Measurements from ENCODE around the gene TOX4.
A peak's percentile ranks its signal among the peaks of the same experiment; 100 is the strongest.

Gene TOX4

GRCh38 chr14:21449899-21450216 lies 27.1 kb upstream of the TOX4 start:
- Histone ChIP-seq H3K4me2 (ENCODE audit: low read depth, low read length, poor library complexity, severe bottlenecking) (peak overlapping the region; percentile 35), H3K27me3 (ENCODE audit: low read length) (no peaks in the 10 kb centered on the region), H3K9me2 (replicated peaks; ENCODE audit: insufficient read depth, low read length) (no peaks in the 10 kb centered on the region), H3F3A (ENCODE audit: insufficient read depth) (no peaks in the 10 kb centered on the region), H3K27ac (ENCODE audit: low read depth, low read length) (no peak overlapping the region), H3K4me3 (ENCODE audit: insufficient read depth, low read length, poor library complexity, severe bottlenecking) (no peak overlapping the region), H3K79me2 (ENCODE audit: insufficient read depth, low read length) (peaks cover 96% of the 10 kb centered on the region), H4K20me1 (ENCODE audit: low read depth, low read length) (peaks cover 23% of the 10 kb centered on the region; the same call in 1 of the 2 replicates), H3K9ac (ENCODE audit: low read length) (no peak overlapping the region), H3K36me3 (ENCODE audit: low read length) (0 out of 2 replicates have a peak, but pooled peaks cover 13% of the 10 kb centered on the region), H3K9me3 (ENCODE audit: insufficient read depth, low read length) (no peaks in the 10 kb centered on the region), H2AFZ (ENCODE audit: low read depth, low read length, severe bottlenecking) (no peak overlapping the region)
- TF ChIP-seq EZH2phosphoT487 (conservative IDR thresholded peaks at IDR 0.05; ENCODE audit: low read length) (no peak), CTCF (IDR thresholded peaks at IDR 0.05; ENCODE audit: insufficient read depth, low read length, poor library complexity, severe bottlenecking) (no peak)

GRCh38 chr14:21454843-21455544 lies 22.0 kb upstream of the TOX4 start:
- Histone ChIP-seq H3K36me3 (ENCODE audit: low read length) (0 out of 2 replicates have a peak, but pooled peaks cover 13% of the 10 kb centered on the region), H3K9me3 (ENCODE audit: insufficient read depth, low read length) (no peaks in the 10 kb centered on the region), H3K79me2 (ENCODE audit: insufficient read depth, low read length) (peaks cover 58% of the 10 kb centered on the region), H3K4me2 (ENCODE audit: low read depth, low read length, poor library complexity, severe bottlenecking) (peak overlapping the region; percentile 71), H3K9ac (ENCODE audit: low read length) (peak overlapping the region; percentile 96), H4K20me1 (ENCODE audit: low read depth, low read length) (peaks cover 7% of the 10 kb centered on the region; the same call in 1 of the 2 replicates), H3K27ac (ENCODE audit: low read depth, low read length) (peak overlapping the region; percentile 78), H3F3A (ENCODE audit: insufficient read depth) (no peaks in the 10 kb centered on the region), H3K4me3 (ENCODE audit: insufficient read depth, low read length, poor library complexity, severe bottlenecking) (peak overlapping the region; percentile 99), H3K27me3 (ENCODE audit: low read length) (no peaks in the 10 kb centered on the region), H2AFZ (ENCODE audit: low read depth, low read length, severe bottlenecking) (no peak overlapping the region), H3K9me2 (replicated peaks; ENCODE audit: insufficient read depth, low read length) (no peaks in the 10 kb centered on the region)
- no peak for TF ChIP-seq EZH2phosphoT487 (conservative IDR thresholded peaks at IDR 0.05; ENCODE audit: low read length)
- no peak for TF ChIP-seq CTCF (IDR thresholded peaks at IDR 0.05; ENCODE audit: insufficient read depth, low read length, poor library complexity, severe bottlenecking)

GRCh38 chr14:21455592-21455911 lies 21.4 kb upstream of the TOX4 start:
- Histone ChIP-seq H3F3A (ENCODE audit: insufficient read depth) (no peaks in the 10 kb centered on the region), H3K4me3 (ENCODE audit: insufficient read depth, low read length, poor library complexity, severe bottlenecking) (peak overlapping the region; percentile 99), H2AFZ (ENCODE audit: low read depth, low read length, severe bottlenecking) (peak overlapping the region; percentile 63), H3K36me3 (ENCODE audit: low read length) (0 out of 2 replicates have a peak, but pooled peaks cover 10% of the 10 kb centered on the region), H3K4me2 (ENCODE audit: low read depth, low read length, poor library complexity, severe bottlenecking) (peak overlapping the region; percentile 71), H3K27me3 (ENCODE audit: low read length) (no peaks in the 10 kb centered on the region), H3K27ac (ENCODE audit: low read depth, low read length) (peak overlapping the region; percentile 78), H3K79me2 (ENCODE audit: insufficient read depth, low read length) (peaks cover 52% of the 10 kb centered on the region), H3K9ac (ENCODE audit: low read length) (peak overlapping the region; percentile 96), H4K20me1 (ENCODE audit: low read depth, low read length) (peaks cover 2% of the 10 kb centered on the region; the same call in 1 of the 2 replicates), H3K9me2 (replicated peaks; ENCODE audit: insufficient read depth, low read length) (no peaks in the 10 kb centered on the region), H3K9me3 (ENCODE audit: insufficient read depth, low read length) (no peaks in the 10 kb centered on the region)
- no peak for TF ChIP-seq EZH2phosphoT487 (conservative IDR thresholded peaks at IDR 0.05; ENCODE audit: low read length)
- TF ChIP-seq CTCF (IDR thresholded peaks at IDR 0.05; ENCODE audit: insufficient read depth, low read length, poor library complexity, severe bottlenecking) = no peak
